CD4-positive, alpha-beta T cell treated with Interleukin-17A for 1 hour (primary cell): ENCODE data around the gene HDLBP.

Source experiments
- DNase-seq: peaks from one replicate; pipeline ENCODE4 v3.0.0-alpha.2; 2020

Gene HDLBP

GRCh38 chr2:241248897-241249296 lies 66.6 kb downstream of the HDLBP start:
- DNase-seq, result no peak

- DNase-seq, result no peak
Measured at GRCh38 chr2:241248289-241248688, 67.2 kb downstream of the HDLBP start.

DNA sequence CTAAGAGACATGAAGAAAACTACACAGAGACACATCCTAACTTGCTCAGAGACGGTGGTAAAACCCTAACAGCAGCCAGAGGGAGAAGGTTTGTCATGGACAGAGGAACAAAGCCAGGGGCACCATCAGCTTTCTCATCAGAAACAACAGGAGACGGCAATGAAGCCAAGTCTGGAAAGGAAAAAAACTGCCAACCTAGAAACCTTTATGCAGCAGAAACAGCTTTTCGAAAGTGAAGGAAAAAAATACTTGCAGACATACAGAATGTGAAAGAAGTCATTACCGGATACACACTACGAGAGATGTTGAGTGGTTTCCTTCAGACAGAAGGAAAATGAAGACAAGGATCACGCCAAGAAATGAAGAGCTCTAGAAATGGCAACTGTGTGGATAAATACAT lies 71.1 kb downstream of the HDLBP start:
- no peak for DNase-seq

- no peak for DNase-seq
Measured at GRCh38 chr2:241242306-241242705, 73.2 kb downstream of the HDLBP start.

DNA sequence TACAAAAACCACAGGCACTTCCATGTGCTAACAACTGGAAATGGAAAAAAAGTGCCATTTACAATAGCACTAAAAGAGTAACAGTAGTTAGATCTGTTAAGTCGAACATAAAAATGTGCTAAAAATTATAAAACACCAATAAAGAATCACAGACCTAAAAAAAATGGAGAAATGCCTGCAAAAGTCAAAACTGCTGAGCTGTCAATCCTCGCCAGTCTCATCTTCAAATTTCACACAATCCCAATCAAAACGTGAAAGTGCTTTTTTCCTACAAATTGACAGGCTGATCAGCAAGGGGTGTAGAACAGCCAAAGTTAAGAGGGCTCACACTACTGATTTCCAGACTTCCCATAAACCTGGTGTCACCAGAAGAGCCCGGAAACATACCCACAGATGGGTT lies 73.8 kb downstream of the HDLBP start:
- no peak for DNase-seq

DNA sequence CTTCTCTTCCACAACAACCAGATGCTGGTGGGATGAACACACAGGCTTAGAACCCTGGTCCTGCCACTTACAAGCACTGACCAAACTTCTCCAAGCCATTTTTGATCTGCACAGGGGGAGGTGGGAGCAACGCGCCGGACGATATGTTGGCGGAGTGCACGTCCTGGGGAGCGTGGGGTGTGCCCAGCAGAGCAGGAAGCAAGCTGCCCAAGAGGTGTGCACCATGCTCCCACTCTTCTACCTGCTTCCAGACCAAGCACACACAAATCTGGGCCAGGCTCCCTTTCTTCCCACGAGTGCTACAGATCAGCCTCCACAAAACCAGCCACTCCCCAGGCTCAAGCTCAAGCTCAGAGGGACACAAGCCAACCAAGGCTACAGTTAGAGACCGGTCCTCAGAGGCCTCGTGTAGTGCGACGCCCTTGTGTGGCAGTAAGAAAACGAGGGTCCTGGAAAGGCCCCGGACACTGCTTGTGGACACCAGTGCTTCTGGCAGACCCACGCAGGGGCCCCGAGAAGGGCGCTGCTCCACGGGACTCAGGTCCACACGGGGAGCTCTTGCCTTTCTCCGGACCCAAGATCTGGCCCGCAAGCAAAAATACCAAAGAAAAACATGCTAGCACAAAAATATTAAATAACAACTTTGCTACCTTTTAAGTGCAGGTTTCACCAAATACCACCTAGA lies 75.0 kb downstream of the HDLBP start:
- no peak for DNase-seq

GRCh38 chr2:241239552-241240202 lies 75.8 kb downstream of the HDLBP start:
- DNase-seq, result no peak

DNA sequence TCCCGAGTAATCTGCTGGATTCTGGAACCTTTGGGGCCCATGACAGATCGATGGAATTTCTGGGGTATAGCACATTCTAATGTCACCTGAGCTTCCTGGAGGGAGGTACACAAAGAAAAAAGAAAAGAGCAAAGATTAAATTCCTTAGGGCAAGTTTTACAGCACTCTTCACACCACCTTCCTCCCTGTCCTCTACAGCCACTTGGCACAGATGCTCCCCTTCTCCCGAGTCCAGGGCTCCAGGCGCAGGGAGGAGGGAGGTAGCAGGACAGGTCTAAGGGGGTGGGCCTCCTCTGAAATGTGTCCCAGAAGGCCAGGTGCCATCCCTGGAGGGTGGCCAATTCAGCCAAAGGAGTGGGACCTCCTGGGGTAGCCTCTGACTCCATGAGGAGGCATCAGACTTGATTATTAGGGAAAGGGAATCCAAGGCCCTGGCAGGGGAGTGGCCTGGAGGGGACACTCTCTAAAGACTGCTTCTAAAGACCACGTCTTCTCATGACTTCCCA lies 76.7 kb downstream of the HDLBP start:
- DNase-seq, result no peak

DNA sequence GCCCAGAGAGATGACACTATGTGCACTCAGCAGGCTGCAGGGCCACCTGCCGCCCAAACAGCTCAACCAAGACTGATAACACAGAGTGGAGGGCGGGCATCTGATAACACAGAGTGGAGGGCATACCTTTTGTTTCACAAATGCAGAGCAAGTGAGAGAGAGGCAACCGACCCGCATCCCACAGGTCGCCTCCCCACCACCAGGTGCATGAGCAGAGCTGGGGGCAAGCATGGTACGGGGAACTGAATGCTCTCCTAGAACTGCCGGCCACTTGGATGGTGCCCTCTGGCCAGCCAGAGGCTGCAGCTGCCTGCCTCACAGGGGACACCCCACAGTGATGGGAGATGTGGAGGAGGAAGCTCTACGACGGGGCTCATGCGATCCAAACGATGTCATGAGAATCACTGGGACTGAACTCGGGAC lies 77.5 kb downstream of the HDLBP start:
- DNase-seq, result no peak

DNA sequence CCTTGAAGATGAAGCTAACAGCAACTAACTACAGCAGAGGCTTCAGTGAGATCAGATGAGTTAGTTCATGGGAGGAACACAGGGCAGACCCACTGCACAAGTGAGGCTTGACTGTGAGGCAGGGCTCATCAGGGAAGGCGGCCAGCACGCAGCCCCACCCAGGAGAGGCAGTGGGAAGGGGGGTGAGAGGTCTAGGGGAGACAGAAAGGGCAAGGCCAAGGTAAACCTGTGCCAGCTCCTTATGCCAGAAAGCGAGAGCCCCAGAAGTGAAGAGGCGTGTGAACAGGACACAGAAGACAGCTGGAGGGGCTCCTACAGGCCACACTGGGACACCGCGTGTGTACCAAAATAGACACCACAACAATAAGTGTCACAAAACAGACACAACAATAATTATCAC lies 78.4 kb downstream of the HDLBP start:
- DNase-seq, result no peak

DNA sequence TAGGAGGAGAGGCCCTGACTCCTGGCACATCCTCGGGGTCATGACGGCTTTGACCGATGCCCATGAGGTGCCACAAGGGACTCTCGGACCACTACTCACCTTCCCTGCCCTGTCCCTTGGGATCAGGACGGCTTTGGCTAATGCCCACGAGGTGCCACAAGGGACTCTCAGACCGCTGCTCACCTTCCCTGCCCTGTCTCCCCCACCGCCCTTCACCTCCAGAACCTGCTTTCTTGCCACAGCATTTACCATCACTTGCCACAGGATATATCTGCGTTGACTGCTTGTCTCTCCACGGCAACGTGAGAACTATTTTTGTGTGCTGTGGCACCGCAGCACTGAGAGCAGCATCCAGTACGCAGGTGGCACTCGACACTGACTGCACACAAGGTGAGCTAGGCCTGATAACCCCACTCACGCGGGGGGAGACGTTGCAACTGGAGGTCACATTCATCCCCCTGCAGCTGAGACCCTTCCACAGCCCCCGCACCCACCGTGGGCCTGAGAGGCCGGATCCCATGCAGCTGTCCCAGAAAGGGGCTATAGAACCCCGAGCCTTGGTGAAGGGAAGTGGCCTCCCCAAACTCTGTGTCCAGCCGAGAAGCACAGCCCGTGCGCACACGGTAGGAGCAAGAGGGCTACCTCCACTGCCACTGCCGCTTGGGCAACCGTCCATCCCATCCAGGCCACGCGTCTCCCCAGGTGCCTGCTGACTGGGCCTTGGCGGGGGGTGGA lies 79.4 kb downstream of the HDLBP start:
- no peak for DNase-seq

- no peak for DNase-seq
Measured at GRCh38 chr2:241234962-241235740, 80.3 kb downstream of the HDLBP start.

DNA sequence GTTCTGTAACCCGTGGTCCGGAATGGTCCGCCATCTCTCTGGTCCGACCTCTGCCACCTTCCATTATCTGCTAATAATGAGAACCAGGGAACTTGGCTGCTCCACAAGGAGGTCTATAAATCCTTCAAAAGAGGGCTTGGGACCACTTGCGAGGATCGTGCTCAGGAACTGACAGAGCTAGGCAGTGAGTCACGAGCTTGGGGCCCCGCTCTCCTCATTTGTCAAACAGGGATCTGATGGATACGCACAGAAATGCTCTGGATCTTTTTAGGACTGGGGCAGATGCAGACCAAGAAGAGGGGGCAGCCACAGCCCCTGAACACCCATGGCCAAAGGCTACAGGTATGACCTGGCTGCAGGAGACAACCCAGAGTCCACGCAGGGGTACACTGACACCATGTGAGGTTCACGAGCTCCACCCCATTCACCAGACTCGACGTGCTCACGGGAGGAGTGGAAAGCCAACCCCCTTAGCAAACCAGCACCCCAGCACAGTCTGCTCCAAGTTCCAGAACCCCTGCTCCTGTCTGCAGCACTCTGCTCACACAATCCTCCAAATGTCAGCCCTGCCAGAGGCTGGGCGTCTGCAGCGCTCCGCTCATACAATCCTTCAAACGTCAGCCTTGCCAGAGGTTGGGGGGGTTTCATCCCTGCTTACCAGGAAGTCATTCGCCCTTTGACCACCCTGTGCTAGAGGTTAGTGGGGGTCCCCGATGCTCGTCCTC lies 81.2 kb downstream of the HDLBP start:
- no peak for DNase-seq

DNA sequence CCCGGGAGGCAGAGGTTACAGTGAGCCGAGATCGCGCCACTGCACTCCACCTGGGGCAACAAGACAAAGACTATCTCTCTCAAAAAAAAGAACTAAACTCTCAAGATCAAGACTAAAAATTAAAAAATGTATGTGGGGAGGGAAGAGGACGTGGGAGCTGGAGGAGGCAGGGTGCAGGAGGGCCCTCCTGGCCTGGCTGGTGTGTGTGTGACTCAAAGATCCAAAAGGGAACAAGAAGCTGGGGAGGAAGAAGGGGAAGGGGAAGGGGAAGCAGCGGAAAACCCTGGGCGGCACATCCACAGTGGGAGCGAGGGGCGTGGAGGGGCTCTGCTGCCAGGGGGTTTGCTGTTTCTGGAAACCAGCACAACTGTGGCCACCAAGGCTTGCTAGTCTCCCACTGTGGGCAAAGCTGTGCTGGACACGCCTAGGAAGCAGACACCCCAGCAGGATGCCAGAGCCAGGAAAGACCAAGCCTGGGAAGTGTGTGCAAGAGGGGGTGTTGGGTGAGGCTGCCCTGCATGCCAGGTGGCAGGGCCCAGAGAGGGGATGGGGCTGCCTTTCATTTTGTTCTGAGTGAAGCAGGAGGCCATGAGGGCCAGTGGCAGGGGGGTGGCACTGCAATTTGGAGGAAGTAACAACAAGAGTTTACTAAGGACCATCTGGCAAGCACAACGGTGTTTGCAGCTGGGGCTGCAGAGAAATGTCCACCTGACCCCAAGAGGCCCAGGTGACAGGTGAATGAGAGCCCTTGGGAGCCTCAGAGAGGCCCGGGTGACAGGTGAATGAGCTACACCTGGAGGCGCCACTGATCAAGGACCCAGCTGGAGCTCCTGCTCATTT lies 82.5 kb downstream of the HDLBP start:
- DNase-seq, result no peak

GRCh38 chr2:241230435-241230834 lies 85.0 kb downstream of the HDLBP start:
- DNase-seq, result no peak

GRCh38 chr2:241229563-241230401 lies 85.7 kb downstream of the HDLBP start:
- no peak for DNase-seq

DNA sequence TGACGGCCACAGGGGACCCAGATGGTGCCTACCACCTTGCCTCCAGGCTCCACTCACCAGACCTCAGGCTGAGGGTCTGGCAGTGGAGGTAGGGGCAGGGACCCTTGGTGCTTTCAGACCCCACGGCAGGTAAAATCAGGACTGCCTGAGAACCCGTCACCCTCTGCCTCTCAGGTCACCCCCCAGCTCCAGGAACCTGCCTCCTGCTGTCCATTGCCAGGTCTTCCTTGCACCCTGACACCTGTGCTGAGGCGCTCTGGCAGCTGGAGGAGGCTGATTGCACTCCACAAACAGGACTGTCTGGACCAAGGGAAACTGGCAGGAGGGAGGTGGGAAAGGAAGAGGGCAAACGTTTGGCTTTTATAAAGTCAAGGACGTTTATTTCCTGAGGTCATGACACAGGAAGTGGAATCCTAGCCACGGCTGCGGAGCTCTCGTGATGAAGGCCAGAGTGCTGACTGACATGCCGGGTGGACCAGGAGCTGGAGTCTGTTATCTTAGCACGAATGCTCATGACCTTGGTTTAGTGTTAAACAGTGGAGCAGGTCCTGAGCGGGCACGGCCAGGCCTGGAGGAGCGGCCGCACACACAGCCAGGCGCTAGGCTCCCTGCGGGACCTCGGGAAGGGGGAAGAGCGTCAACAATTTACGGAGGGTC lies 86.5 kb downstream of the HDLBP start:
- DNase-seq, result no peak

DNA sequence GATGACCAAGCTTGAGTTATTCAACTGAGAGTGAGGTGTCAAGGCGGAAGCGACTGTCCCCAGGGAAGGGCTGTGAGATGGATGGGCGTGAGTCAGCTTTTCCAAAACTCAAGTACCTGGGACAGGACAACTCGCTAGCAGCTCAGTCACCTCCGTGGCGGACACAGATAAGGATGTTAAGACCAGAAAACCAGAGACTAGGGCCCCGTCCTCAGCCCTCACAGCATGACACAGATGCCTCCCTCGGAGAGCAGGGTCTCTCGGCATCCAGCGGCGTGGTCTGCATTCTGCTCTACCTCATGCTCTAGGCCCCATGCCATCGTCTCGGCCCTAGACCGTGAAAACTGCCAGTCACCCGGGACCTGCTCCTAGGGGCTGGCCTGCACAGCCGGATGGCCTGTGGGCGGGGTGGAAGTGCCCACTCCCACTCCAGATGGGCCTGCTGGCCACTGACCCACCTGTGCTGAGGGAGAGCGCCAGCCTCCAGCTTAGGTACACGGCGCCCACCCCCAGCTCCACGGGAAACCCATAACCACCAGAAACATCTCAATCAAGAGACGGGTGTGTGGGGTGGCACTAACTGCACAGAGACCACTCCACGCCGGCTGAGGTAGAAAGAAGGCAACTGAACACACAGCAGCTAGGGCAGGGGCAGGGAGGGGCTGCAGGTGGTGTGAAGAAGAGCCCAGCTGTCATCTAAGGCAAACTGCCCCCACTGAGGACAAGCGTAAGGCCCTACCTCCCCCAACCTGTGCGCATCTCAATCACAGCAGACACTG lies 87.2 kb downstream of the HDLBP start:
- no peak for DNase-seq

DNA sequence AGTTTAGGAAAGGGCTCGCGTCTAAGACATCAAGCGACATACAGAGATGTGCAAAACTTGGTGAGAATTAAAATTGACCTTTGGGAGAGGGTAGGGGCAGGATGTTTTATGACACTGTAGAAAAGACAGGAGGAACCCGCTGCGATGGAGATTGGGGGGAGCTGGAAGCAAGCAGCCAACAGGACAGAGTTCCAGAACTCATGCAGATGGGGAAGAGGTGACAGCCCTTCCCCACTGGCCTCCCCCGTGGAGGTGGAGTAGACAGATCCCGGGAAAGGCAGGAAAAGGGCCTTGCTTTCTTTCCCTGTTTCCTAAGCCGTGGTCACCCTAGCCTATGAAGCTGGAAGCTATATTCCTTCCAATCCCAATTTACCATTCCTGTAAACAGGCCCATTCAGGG lies 87.9 kb downstream of the HDLBP start:
- no peak for DNase-seq
